AG04450 (cell line): Measurements from ENCODE around the gene ZP1. TPM values are rescaled to one million over a fixed set of nuclear protein-coding genes. Genes with fewer than 3 reads are reported as not detected.

Source experiments
- CTCF ChIA-PET: fragments of 300-600, 350-600 bp; formaldehyde crosslinking; extraction: SDS; loops from one replicate; lab custom pipeline; 2022; ENCODE audit warnings: antibody characterized with exemption, inconsistent platforms; lab: Charles Lee
- POLR2A ChIA-PET: fragments of 350-600 bp; formaldehyde crosslinking; extraction: SDS; loops from one replicate; lab custom pipeline; 2021; ENCODE audit warnings: antibody characterized with exemption, inconsistent platforms; lab: Yijun Ruan, JAX
- DNase-seq: peaks from one replicate; pipeline ENCODE4 v3.0.0-alpha.2; 2011; ENCODE audit warnings: low read depth, low spot score
- H3K27ac ChIP-seq: one replicate; pipeline ENCODE4 v1.5.1; 2012; ENCODE audit warnings: low read depth, low read length, control low read depth
- H3K27me3 ChIP-seq: one replicate; pipeline ENCODE4 v1.6.0; 2012; ENCODE audit warnings: low read length; ENCODE audit not compliant: control insufficient read depth, insufficient read depth
- H3K4me3 ChIP-seq: 2 replicates; pipeline ENCODE4 v1.5.1; 2011; ENCODE audit warnings: mild to moderate bottlenecking, low read depth, low read length, control low read depth
- H3K9me3 ChIP-seq: 2 replicates; pipeline ENCODE4 v1.5.1; 2012; ENCODE audit warnings: low read length; ENCODE audit not compliant: control insufficient read depth, insufficient read depth
- polyA plus RNA-seq: library from polyadenylated mRNA; depleted of rRNA; stranded (reverse); fragments of >200 nt; gene quantifications from 2 replicates; pipeline ENCODE4 v1.2.3, GENCODE V29; 2011
- TF ChIP-seq, protein P1 (sequence below): IDR thresholded peaks from 2 replicates; pipeline ENCODE4 v1.5.1; 2011; ENCODE audit warnings: low read depth, low read length, control low read depth, inconsistent platforms

ZP1 gene
- polyA plus RNA-seq, 1 experiment: 0.48 TPM

DNA sequence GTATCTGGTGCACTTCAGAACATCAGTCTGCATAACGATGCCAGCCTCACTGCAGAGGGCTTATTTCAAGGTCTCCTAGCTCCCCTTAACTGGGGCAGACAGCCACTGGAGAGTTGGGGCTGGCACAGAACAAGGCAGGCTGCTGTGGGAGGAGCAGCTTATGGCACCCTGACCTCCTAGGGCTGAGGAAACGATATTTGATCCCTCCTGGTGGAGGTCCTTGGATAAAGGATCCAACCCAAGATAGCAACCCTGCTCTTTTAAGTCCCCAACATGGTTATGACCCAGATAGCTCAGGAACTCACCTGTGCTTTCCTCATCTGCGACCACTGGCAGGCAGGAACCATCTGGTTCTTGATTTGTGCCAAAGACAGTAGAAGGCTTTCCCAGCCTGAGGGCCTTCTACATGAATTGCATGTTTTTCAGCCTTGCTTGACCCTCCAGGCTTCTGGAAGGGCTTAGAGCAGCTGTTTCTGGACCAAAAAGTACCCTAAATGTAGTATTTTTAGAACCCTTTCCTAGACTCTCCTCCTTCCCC lies 49.4 kb downstream of the ZP1 start:
- CTCF ChIA-PET: interaction anchor here (0.7 kb wide), 1 partner anchor 16 kb away, joined by 3 read pairs; no protein-coding TSS in a partner anchor

GRCh38 chr11:60917267-60917666 lies 49.9 kb downstream of the ZP1 start:
- Histone ChIP-seq H3K4me3 (no peak overlapping the region), H3K27me3 (no peaks in the 10 kb centered on the region), H3K27ac (no peak overlapping the region), H3K9me3 (no peaks in the 10 kb centered on the region; the same call in 1 of the 2 replicates)
- TF ChIP-seq, protein P1, sequence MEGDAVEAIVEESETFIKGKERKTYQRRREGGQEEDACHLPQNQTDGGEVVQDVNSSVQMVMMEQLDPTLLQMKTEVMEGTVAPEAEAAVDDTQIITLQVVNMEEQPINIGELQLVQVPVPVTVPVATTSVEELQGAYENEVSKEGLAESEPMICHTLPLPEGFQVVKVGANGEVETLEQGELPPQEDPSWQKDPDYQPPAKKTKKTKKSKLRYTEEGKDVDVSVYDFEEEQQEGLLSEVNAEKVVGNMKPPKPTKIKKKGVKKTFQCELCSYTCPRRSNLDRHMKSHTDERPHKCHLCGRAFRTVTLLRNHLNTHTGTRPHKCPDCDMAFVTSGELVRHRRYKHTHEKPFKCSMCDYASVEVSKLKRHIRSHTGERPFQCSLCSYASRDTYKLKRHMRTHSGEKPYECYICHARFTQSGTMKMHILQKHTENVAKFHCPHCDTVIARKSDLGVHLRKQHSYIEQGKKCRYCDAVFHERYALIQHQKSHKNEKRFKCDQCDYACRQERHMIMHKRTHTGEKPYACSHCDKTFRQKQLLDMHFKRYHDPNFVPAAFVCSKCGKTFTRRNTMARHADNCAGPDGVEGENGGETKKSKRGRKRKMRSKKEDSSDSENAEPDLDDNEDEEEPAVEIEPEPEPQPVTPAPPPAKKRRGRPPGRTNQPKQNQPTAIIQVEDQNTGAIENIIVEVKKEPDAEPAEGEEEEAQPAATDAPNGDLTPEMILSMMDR: no peak
- DNase-seq: no peak
- ChIA-PET POLR2A (no interaction called here), CTCF (no interaction called here)

More for the DNA sequence above, 49.4 kb downstream of the ZP1 start:
- DNase-seq: no peak
- POLR2A ChIA-PET: no interaction called here
- Histone ChIP-seq H3K4me3 (no peak overlapping the region), H3K9me3 (no peaks in the 10 kb centered on the region; the same call in 1 of the 2 replicates), H3K27me3 (no peaks in the 10 kb centered on the region), H3K27ac (no peak overlapping the region)
- TF ChIP-seq, protein P1: no peak

GRCh38 chr11:60918251-60918938 lies 51.1 kb downstream of the ZP1 start:
- DNase-seq: no peak
- H3K27ac ChIP-seq: no peak overlapping the region
- ChIA-PET CTCF (interaction anchor here (2.1 kb wide), 1 partner anchor 19 kb away, joined by 11 read pairs; no protein-coding TSS in a partner anchor), POLR2A (no interaction called here)
- H3K9me3 ChIP-seq: no peaks in the 10 kb centered on the region; the same call in 1 of the 2 replicates
- H3K27me3 ChIP-seq: no peaks in the 10 kb centered on the region
- TF ChIP-seq, protein P1: no peak
- no peak overlapping the region for H3K4me3 ChIP-seq

DNA sequence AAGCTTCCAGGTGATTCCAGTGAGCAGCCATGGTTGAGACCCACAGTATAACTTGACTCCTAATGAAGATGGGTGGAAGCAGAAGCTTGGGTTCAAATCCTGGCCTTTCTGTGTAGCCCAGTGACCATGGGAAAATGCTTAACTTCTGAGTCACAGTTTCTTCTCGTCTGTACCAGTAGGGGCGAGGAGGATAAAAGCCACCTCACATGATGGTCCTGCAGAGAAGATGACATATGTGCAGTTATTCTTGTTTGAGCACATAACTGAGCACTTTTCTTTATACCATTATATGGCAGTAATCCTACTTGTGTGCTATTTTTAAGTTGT lies 51.6 kb downstream of the ZP1 start:
- Histone ChIP-seq H3K4me3 (no peak overlapping the region), H3K9me3 (no peaks in the 10 kb centered on the region; the same call in 1 of the 2 replicates), H3K27me3 (no peaks in the 10 kb centered on the region), H3K27ac (no peak overlapping the region)
- CTCF ChIA-PET: interaction anchor here (2.1 kb wide), 1 partner anchor 19 kb away, joined by 11 read pairs; no protein-coding TSS in a partner anchor
- TF ChIP-seq, protein P1: no peak
- no peak for DNase-seq
- POLR2A ChIA-PET: no interaction called here

DNA sequence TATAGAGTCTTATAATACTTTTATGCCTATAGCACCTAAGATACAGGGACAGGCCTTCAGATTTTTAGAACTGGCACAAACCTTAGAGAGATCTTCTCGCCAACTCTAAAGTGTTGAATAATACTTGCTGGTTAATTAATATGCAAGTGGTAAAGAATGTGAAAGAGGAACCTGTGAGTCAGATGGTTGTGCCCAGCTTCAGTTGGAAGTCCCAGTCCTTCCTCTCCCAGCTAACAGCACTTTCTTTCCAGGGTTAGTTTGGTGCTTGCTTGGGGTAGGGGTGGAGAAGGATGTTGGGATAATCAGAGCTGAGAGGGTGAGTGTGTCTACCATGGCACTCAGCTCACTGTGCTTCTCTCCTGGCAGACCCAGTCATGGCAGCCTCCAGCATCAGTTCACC lies 52.0 kb downstream of the ZP1 start:
- ChIA-PET CTCF (interaction anchor here (2.1 kb wide), 1 partner anchor 20 kb away, joined by 11 read pairs; no protein-coding TSS in a partner anchor), POLR2A (no interaction called here)
- TF ChIP-seq, protein P1: no peak
- H3K9me3 ChIP-seq: no peaks in the 10 kb centered on the region; the same call in 1 of the 2 replicates
- H3K27ac ChIP-seq: no peak overlapping the region
- no peaks in the 10 kb centered on the region for H3K27me3 ChIP-seq
- no peak for DNase-seq
- H3K4me3 ChIP-seq: no peak overlapping the region
